HL-60 (cell line): ENCODE results near the gene SNRNP25.
"Not testable (repeated sequence)": the region's sequence is repeated elsewhere in the genome, so short reads cannot be mapped to it uniquely, and the experiment has no call there.

Experiments
- DNase-seq, 2 experiments: peaks; one replicate each; pipeline ENCODE4 v3.0.0-alpha.2; 2010 to 2020; ENCODE audit warnings: low read depth in 1 of 2, low spot score in 1 of 2
- H3K27ac ChIP-seq: fragments of 250-450 bp; sonication (Bioruptor Pico); replicated peaks from 2 replicates; pipeline ENCODE4 v1.5.1; 2020; ENCODE audit warnings: mild to moderate bottlenecking, moderate library complexity
- H3K27me3 ChIP-seq: fragments of 250-450 bp; sonication (Bioruptor Pico); 2 replicates; pipeline ENCODE4 v1.5.1; 2021; ENCODE audit warnings: mild to moderate bottlenecking, moderate library complexity; ENCODE audit not compliant: insufficient read depth, poor library complexity, severe bottlenecking
- H3K4me3 ChIP-seq: replicated peaks from 2 replicates; pipeline ENCODE4 v1.5.1; 2011; ENCODE audit warnings: mild to moderate bottlenecking, control low read depth, low read length; ENCODE audit not compliant: insufficient read depth
- CTCF ChIP-seq: IDR thresholded peaks from one replicate; pipeline ENCODE4 v1.5.1; 2011; ENCODE audit warnings: low read length, control low read depth, inconsistent platforms; ENCODE audit not compliant: insufficient read depth
- GABPA ChIP-seq: IDR thresholded peaks from 2 replicates; pipeline ENCODE4 v1.6.1; 2012; ENCODE audit warnings: low read depth
- POLR2AphosphoS5 ChIP-seq: IDR thresholded peaks from 2 replicates; pipeline ENCODE4 v1.6.1; 2012; ENCODE audit warnings: low read depth
- REST ChIP-seq: IDR thresholded peaks from 2 replicates; pipeline ENCODE4 v1.6.1; 2012; ENCODE audit warnings: low read depth; ENCODE audit not compliant: insufficient replicate concordance
- SPI1 ChIP-seq: IDR thresholded peaks from 2 replicates; pipeline ENCODE4 v1.6.1; 2012; ENCODE audit warnings: low read depth, mild to moderate bottlenecking, borderline replicate concordance

Gene SNRNP25

DNA sequence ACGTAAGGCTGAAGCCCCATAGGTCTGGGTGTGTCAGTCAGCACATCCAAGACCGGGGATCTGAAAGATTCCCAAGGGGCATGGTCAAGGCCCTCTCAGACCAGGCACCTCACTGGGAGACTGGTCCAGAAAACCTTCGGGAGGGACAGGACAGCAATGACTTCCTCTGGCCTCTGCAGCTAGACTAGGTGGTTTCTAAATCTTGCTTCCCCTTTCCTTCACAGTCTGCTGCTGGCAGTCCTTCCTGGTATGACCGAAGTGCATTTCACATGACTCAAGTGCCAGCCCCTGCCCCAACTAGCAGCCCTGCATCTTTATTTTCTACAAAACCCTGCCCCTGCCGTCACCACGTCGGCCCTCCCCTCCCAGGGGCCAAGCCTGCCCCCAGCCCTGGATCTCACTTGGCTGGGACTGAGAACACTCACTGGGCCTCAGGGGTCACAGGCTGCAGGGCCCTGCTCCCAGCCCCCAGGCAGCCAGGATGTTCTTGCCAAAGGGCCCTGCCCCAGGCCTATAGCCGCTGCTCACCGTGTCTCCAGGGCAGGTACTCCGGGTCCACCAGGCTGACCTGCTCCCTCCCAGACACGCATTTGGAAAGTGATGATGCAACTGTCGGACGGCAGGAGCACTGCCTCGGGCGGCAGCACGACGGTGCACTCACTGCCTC is 18.5 kb upstream of the SNRNP25 start:
- peak; percentile 73 to 87 for DNase-seq
- no peak for TF ChIP-seq GABPA
- TF ChIP-seq SPI1, result peak; percentile 76; the same call in 1 of the 2 replicates
- no peak for TF ChIP-seq POLR2AphosphoS5
- H3K27ac ChIP-seq, result peak overlapping the region; percentile 77
- H3K27me3 ChIP-seq, result no peaks in the 10 kb centered on the region
- H3K4me3 ChIP-seq, result 0 out of 2 replicates have a peak overlapping the region, but pooled peaks have one; percentile 6

DNA sequence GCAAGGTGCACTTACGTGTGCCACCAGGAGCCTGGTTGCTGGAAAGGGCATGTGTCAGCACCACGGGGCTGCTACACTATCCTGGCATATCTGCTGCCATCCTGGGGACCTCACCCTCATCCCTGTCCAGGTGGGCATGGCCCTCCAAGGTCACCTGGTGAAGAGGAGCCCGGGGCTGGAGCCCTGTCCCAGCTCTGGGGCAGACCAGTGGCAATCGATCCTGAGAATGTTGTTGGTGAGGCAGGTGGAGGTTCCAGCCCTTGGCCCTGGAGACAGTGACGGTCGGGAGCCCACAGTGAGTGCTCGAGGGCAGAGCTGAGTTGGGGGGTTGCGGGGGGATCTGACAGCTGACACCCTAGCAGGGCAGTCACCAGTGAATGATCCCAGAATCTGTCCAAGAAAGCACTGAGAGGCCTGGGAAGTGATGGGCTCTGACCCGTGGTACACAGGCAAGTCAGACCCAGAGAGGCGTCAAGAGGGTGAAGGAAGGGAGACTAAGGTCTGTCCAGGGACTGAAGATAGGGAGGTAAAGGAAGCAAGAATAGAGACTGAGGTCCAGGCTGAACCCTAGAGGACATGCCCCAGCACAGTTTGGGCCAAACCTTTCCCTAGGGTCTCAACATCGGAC is 17.8 kb upstream of the SNRNP25 start:
- TF ChIP-seq SPI1 (no peak), REST (no peak), CTCF (no peak), POLR2AphosphoS5 (no peak), GABPA (no peak)
- DNase-seq, result no peak
- no peaks in the 10 kb centered on the region for H3K27me3 ChIP-seq
- peak overlapping the region; percentile 77 for H3K27ac ChIP-seq
- no peak overlapping the region for H3K4me3 ChIP-seq

DNA sequence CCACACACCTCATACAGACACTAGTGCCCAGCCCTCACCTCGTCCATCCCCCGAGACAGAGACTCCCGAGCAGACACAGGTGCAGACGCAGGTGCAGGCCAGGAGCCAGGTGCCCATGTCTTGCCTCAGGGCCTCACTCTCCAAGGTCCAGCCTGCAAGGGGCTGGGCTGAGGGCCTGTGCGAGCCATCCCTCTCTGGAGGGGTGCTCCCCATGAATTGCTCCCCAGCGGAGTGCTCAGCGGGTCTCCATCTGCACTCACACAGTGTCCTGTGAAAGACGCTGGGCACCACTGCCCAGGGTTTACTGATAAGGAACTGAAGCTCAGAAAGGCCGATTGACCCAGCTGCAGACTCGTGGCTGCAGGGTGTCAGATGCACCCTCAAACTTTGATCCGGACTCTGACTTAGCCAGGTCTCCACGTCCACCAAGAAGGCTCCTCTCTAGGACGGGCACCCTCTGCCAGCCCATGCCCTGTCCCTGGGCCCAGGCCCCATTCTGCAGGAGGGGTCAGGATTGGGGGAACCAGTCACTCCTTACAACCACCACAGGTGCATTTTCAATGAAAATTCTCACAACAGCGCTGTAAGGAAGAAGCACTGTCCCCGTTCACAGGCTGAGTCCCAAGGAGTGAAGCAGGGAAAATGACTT is 17.2 kb upstream of the SNRNP25 start:
- no peak for TF ChIP-seq CTCF
- no peak for TF ChIP-seq GABPA
- no peak for TF ChIP-seq SPI1
- TF ChIP-seq POLR2AphosphoS5, result no peak
- TF ChIP-seq REST, result no peak
- Histone ChIP-seq H3K4me3 (no peak overlapping the region), H3K27ac (peak overlapping the region; percentile 81), H3K27me3 (no peaks in the 10 kb centered on the region)
- no peak for DNase-seq

- TF ChIP-seq REST (no peak), GABPA (no peak)
- H3K27ac ChIP-seq, result peak overlapping the region; percentile 81
- H3K27me3 ChIP-seq, result no peaks in the 10 kb centered on the region
- DNase-seq, result peak; percentile 67 to 84
- no peak overlapping the region for H3K4me3 ChIP-seq
Measured at GRCh38 chr16:37511-37910, 16.1 kb upstream of the SNRNP25 start.

GRCh38 chr16:38206-38605 is 15.4 kb upstream of the SNRNP25 start:
- not testable (repeated sequence) for H3K4me3 ChIP-seq, H3K27me3 ChIP-seq, DNase-seq
- H3K27ac ChIP-seq, result peak overlapping the region; percentile 81
